Sciatic nerve (tissue), 2 donors: ENCODE data around the gene BTBD16. TPM values are rescaled to one million over a fixed set of nuclear protein-coding genes. Genes with fewer than 3 reads are reported as not detected.
A peak's percentile ranks its signal among the peaks of the same experiment; 100 is the strongest.

Experiments used
- ATAC-seq: fragments of 200-7000 bp; cut with Tn5 transposase; one replicate; pipeline ENCODE4 v1.9.1; 2020; ENCODE audit warnings: mild to moderate bottlenecking, moderate library complexity
- DNase-seq: peaks from one replicate; pipeline ENCODE4 v3.0.0-alpha.2; 2020; ENCODE audit warnings: low spot score
- intact Hi-C: fragments of 100-400 bp; cut with DNase I; formaldehyde crosslinking; loops from one replicate; pipeline ENCODE4 v1.14.2; 2022
- total RNA-seq: library from RNA; stranded (reverse); fragmentation: NEBNext Ultra II Directional; extraction: Animal tissue kit (Norgen Biotek cat#: 25700); gene quantifications from one replicate; pipeline ENCODE4 v1.2.1, GENCODE V29; 2021
- donor health status: DM: no; HTN: no; CAD: no.
- donor health status: DM: no; HTN: no; CAD: no.

Gene BTBD16
- total RNA-seq, 1 donor from 2014 or later = 0.89 TPM

- DNase-seq (no peak), ATAC-seq (no peak)
- intact Hi-C loops = loop anchor here (5.0 to 10.0 kb wide), 2 partner anchors 86 to 1208 kb away; no protein-coding TSS in a partner anchor
Measured at GRCh38 chr10:122348935-122349361, 77.9 kb downstream of the BTBD16 start.

DNA sequence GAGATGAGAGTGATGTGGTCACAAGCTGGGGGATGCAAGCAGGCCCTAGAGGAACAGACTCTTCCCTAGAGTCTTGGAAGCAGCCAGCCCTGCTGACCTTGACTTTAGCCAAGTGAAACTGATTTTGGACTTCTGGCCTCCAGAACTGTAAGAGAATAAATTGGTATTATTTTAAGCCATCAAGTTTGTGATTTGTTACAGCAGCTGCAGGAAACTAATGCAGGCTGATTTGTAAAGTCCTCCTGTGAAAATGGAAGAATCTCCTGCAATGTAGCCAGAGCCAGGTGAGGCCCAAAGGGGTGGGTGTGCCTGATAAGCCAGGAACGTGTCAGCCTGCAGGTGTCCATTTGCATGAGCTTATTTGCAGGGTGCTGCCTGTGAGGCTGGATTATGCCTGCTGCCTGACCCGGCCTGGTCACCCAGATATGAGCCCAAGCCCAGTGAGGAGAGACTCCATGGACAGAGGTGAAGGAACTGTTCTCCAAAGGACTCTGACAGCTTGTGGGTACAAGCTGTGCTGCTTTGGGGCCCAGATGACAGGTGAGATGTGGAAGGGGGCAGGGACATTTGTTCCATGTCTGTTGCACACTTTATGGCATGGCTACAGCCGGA lies 78.8 kb downstream of the BTBD16 start:
- intact Hi-C loops = loop anchor here (5.0 to 10.0 kb wide), 2 partner anchors 85 to 1207 kb away; no protein-coding TSS in a partner anchor
- no peak for ATAC-seq
- DNase-seq = no peak

- no peak for DNase-seq
Measured at GRCh38 chr10:122350893-122351292, 79.8 kb downstream of the BTBD16 start.

GRCh38 chr10:122352817-122353525 lies 81.9 kb downstream of the BTBD16 start:
- intact Hi-C loops = no loop called here
- ATAC-seq (no peak), DNase-seq (no peak)

More at GRCh38 chr10:122350893-122351292, 79.8 kb downstream of the BTBD16 start:
- intact Hi-C loops = no loop called here
- no peak for ATAC-seq

GRCh38 chr10:122354383-122354782 lies 83.3 kb downstream of the BTBD16 start:
- intact Hi-C loops = no loop called here
- DNase-seq = no peak
- no peak for ATAC-seq

DNA sequence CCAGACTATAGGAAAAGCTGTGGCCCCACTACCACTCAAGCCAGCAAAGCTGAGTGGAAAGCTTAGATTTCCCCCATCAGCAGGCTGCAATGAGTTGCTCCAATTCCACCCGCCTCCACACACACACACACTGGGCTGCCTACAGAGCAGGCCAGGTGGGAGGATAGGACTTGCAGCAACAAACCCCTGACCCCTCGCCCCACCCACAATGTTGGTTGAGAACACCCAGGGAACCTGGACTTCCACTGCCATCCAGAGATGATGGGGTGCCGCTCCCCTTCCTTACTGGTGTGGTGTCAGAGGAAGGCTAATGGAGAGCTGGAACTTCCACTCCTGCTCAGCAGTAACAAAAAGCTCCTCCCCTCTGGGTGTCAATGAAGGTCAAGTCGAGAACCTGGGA lies 86.6 kb downstream of the BTBD16 start:
- intact Hi-C loops = no loop called here
- ATAC-seq (no peak), DNase-seq (no peak)

DNA sequence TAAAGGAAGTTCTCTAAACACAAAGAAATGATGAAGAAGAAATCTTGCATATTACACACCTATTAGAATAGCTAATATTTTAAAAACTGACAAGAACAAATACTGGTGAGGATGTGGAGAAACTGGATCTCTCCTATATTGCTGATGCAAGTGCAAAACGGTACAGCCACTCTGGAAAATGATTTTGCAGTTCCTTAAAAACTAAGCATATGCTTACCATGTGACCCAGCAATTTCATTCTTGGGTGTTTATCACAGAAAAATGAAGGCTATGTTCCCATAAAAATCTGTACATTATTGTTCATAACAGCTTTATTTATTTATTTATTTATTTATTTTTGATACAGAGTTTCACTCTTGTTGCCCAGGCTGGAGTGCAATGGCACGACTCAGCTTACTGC lies 88.5 kb downstream of the BTBD16 start:
- no peak for ATAC-seq
- intact Hi-C loops = no loop called here
- DNase-seq = no peak

DNA sequence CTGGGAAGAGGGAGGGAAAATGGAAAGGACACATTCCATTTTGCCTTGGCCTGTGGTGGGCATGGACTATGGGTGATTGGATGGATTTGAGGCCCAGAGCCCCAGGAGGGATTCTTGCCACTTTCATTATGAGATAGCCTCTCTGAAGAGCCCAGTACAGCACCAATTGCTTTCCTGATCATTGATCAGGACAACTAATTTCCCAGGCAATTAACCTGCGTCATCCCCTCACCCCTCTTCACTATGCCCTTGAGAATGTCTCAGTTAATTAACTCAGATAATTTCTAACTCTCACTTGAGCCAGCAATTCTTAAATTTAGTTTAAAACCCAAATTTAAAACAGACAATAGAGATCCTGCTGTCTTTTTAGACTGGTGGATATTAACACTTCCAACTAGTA lies 90.0 kb downstream of the BTBD16 start:
- DNase-seq (no peak), ATAC-seq (no peak)
- intact Hi-C loops = no loop called here

DNA sequence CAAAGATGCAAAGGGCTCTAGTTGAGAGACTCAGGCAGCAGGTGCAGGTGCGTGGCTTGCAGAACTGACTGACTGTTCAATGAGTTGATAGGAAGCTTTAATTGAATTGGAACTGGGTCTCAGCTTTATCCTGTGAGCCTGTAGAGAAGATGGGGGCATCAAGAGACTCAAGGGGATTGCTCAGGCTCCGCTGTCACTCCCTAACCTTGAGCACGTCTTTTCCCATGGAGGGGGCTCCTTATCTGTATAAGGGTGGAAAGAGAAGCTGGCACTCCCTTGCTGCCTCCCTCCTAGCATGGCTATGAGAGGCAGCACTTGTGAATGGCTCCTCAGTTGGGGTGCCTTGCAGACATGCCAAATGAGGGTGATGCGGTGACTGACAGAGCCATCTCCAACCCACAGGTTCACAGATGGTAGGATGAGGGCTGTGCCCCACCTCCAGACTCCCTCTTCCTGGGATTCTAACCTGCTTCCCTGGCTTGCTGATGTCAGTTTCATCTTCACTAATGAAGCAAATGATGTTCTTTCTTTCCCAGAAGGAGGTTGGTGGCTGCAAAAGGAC lies 91.0 kb downstream of the BTBD16 start:
- DNase-seq = no peak
- no peak for ATAC-seq
- intact Hi-C loops = no loop called here

- ATAC-seq (no peak), DNase-seq (no peak)
- intact Hi-C loops = no loop called here
Measured at GRCh38 chr10:122362621-122363020, 91.5 kb downstream of the BTBD16 start.

GRCh38 chr10:122363311-122363710 lies 92.2 kb downstream of the BTBD16 start:
- intact Hi-C loops = no loop called here
- no peak for ATAC-seq
- DNase-seq = no peak

DNA sequence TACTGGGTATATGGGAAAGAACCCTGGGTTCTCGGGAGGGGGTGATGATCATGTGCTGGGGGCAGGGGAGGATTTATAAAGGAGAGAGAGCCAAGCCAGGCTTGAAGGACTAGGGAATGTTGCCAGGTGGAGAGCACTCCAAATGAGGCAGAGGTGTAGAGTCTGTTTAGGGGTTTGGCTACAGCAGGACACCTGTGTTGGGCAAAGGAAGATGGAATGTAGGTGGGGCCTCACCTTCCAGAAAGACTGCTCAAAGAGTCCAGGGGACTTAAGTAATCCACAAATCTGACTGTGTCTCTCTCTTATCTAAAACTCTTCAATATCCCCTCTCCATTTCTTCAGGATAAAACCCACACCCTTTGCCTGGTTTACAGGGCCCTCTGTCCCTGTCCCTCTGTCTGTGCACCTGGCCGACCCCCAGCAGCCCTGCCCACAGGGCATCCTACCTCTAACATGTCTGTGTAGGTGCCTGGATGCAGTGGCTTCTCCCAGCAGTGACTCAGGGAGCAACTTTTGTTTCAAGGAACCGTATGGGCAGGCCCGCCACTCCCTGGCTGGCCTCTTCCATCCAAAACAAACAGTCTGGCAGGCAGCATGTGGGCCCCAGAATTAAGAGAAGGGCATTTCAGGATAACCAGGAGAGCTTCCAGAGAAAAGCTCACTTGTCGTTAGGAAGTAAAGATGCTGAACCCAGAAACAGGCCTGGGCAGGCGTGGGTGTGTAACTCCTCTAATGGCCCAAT lies 92.8 kb downstream of the BTBD16 start:
- ATAC-seq = no peak
- no peak for DNase-seq
- intact Hi-C loops = no loop called here

GRCh38 chr10:122368502-122369254 lies 97.6 kb downstream of the BTBD16 start:
- ATAC-seq = no peak
- intact Hi-C loops = no loop called here
- DNase-seq = no peak

- DNase-seq (no peak), ATAC-seq (no peak)
- intact Hi-C loops = no loop called here
Measured at GRCh38 chr10:122373108-122373507, 102.0 kb downstream of the BTBD16 start.

GRCh38 chr10:122373721-122374120 lies 102.6 kb downstream of the BTBD16 start:
- DNase-seq (no peak), ATAC-seq (peak; percentile 21)
- intact Hi-C loops = no loop called here

- intact Hi-C loops = no loop called here
- DNase-seq = peak; percentile 95
- peak; percentile 98 for ATAC-seq
Measured at GRCh38 chr10:122374237-122374858, 103.3 kb downstream of the BTBD16 start, which contains the start of gene PLEKHA1. TSS of gene PLEKHA1 (plus strand) at chr10:122374708. CDS start at chr10:122393201, 18,493 bp downstream.

DNA sequence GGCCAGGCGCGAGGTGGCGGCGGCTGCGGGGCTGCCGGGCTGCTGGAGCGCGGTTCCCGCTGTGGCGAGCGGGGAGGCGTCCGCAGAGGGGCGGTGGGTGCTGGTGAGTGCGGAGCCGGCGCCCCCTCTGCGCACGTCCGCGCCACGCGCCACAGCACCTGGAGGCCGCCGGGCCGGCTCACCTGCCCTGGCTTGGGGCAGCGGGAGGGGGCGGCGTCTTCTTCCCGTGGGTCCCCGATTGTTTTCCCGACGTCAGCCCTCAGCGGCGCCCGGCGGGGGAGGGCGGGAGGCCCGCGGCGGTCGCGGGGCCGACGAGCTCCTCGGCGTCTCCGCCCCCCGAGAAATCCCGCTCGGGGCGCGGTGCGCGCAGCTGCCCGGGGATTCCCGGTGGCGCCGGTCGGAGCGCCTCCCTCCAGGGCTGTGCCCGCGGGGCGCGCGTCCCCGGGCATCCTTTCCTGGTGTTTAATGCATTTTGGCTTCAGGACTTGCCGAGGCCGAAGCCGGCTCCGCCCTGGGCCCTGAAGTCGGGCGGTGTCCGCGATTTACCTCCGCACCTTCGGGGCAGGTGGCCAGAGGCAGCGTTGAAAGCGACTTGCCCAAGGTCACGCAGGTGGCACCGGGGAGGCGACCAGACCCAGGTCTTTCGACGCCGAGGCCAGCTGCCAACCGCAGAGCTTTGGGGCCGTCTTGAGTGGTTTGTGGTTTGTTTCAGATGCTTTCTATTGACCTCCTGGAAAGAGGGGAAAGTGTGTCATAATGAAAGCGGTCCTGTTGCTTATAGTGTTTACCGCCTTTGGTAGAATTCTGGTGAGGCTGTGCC lies 104.0 kb downstream of the BTBD16 start:
- peak; percentile 21 for ATAC-seq
- intact Hi-C loops = no loop called here
- DNase-seq = peak; percentile 72
